GM12878 (cell line): Measurements from ENCODE around the gene HMCN1.

Experiments
- ATF3 ChIP-seq: IDR thresholded peaks from 2 replicates; pipeline ENCODE4 v1.6.1; 2011; ENCODE audit warnings: low read depth, mild to moderate bottlenecking, low read length, moderate library complexity, borderline replicate concordance; ENCODE audit errors: extremely low read depth
- CEBPB ChIP-seq, 2 experiments: fragments of 150-350 bp in 1 of 2; IDR thresholded peaks; 2 replicates each; pipeline ENCODE4 v1.6.1; 2012 to 2014; ENCODE audit warnings: low read depth in 2 of 2, low read length in 2 of 2, borderline replicate concordance in 1 of 2, inconsistent platforms in 1 of 2
- PKNOX1 ChIP-seq: fragments of 450-650 bp; IDR thresholded peaks from 2 replicates; pipeline ENCODE4 v1.6.1; 2016; ENCODE audit warnings: mild to moderate bottlenecking
- RAD51 ChIP-seq: fragments of 450-650 bp; IDR thresholded peaks from 2 replicates; pipeline ENCODE4 v1.6.1; 2016; ENCODE audit warnings: moderate library complexity, mild to moderate bottlenecking, inconsistent platforms
- SIN3A ChIP-seq: IDR thresholded peaks from 2 replicates; pipeline ENCODE4 v1.6.1; 2012; ENCODE audit warnings: low read depth, low read length, improper control_type of control experiment
- SP1 ChIP-seq: IDR thresholded peaks from one replicate; pipeline ENCODE4 v1.6.1; 2011; ENCODE audit warnings: low read depth, low read length
- YY1 ChIP-seq: IDR thresholded peaks from 2 replicates; pipeline ENCODE4 v1.6.1; 2011; ENCODE audit warnings: low read depth, mild to moderate bottlenecking, low read length

GRCh38 chr1:185819798-185820197 lies 85.6 kb downstream of the HMCN1 start:
- TF ChIP-seq YY1 = no peak
- no peak for TF ChIP-seq SIN3A
- no peak for TF ChIP-seq CEBPB (IDR thresholded peaks at IDR 0.05; ENCODE audit: borderline replicate concordance in 1 of 2, low read depth in 2 of 2, low read length in 2 of 2)
- no peak for TF ChIP-seq PKNOX1
- no peak for TF ChIP-seq RAD51
- no peak for TF ChIP-seq ATF3
- no peak for TF ChIP-seq SP1
